ENCODE results near the gene CREG1. TPM values are rescaled to one million over a fixed set of nuclear protein-coding genes. Genes with fewer than 3 reads are reported as not detected.

Gene CREG1
- total and polyA plus RNA-seq, 10 donors, result 40.8 to 364 (median 184) TPM

- H3K4me1 ChIP-seq, result peaks cover 0 to 5% (median 0%) of the 10 kb centered on the region in 6 donors
Measured at GRCh38 chr1:167582722-167583121, 29.2 kb upstream of the CREG1 start.

GRCh38 chr1:167582064-167582463 is 28.5 kb upstream of the CREG1 start:
- Histone ChIP-seq H3K4me1 (no peaks in the 10 kb centered on the region), H3K27me3 (replicated peaks in 1 of 7) (no peaks in the 10 kb centered on the region), H3K27ac (no peak overlapping the region), H3K36me3 (no peaks in the 10 kb centered on the region), H3K9me3 (no peaks in the 10 kb centered on the region), H3K4me3 (no peak overlapping the region)
- DNase-seq, result no peak
- TF ChIP-seq POLR2AphosphoS5 (IDR thresholded peaks at IDR 0.05), result no peak
- 77 to 100% (median 85%) methylated on average over 1 of the region's 1 CpG for WGBS, 5 donors
- intact Hi-C loops (cut with DNase I; ENCODE audit: low total_unique reads), result no loop called here

More at GRCh38 chr1:167582722-167583121, 29.2 kb upstream of the CREG1 start:
- H3K27me3 ChIP-seq (replicated peaks in 1 of 7), result no peaks in the 10 kb centered on the region
- no peak for TF ChIP-seq POLR2A (IDR thresholded peaks at IDR 0.05)
- no peak for TF ChIP-seq POLR2AphosphoS5 (IDR thresholded peaks at IDR 0.05)
- no peak for TF ChIP-seq CTCF (IDR thresholded peaks at IDR 0.05 in 8 of 11, conservative IDR thresholded peaks at IDR 0.05 in 3 of 11)
- WGBS, 5 donors, result 93 to 100% (median 97%) methylated on average over 4 of the region's 4 CpGs
- H3K36me3 ChIP-seq, result no peaks in the 10 kb centered on the region
- H3K9me3 ChIP-seq, result no peaks in the 10 kb centered on the region
- H3K4me3 ChIP-seq, result no peak overlapping the region
- no peak overlapping the region for H3K27ac ChIP-seq
- no peak for DNase-seq
- intact Hi-C loops (cut with DNase I; ENCODE audit: low total_unique reads), result no loop called here

- Histone ChIP-seq H3K27ac (no peak overlapping the region), H3K27me3 (replicated peaks in 1 of 7) (no peaks in the 10 kb centered on the region), H3K4me1 (no peaks in the 10 kb centered on the region), H3K36me3 (no peaks in the 10 kb centered on the region), H3K9me3 (no peaks in the 10 kb centered on the region), H3K4me3 (no peak overlapping the region)
- no peak for TF ChIP-seq POLR2A (IDR thresholded peaks at IDR 0.05)
- no peak for TF ChIP-seq CTCF (IDR thresholded peaks at IDR 0.05 in 8 of 11, conservative IDR thresholded peaks at IDR 0.05 in 3 of 11)
- no peak for TF ChIP-seq POLR2AphosphoS5 (IDR thresholded peaks at IDR 0.05)
- intact Hi-C loops (cut with DNase I; ENCODE audit: low total_unique reads), result no loop called here
- 70 to 90% (median 76%) methylated on average over 4 of the region's 4 CpGs for WGBS, 5 donors
- DNase-seq, result no peak
Measured at GRCh38 chr1:167579986-167580385, 26.4 kb upstream of the CREG1 start.

GRCh38 chr1:167578939-167579521 is 25.5 kb upstream of the CREG1 start:
- TF ChIP-seq CTCF (IDR thresholded peaks at IDR 0.05 in 8 of 11, conservative IDR thresholded peaks at IDR 0.05 in 3 of 11) (no peak), POLR2A (IDR thresholded peaks at IDR 0.05) (no peak), POLR2AphosphoS5 (IDR thresholded peaks at IDR 0.05) (no peak)
- WGBS, 5 donors, result 81 to 98% (median 90%) methylated on average over 2 of the region's 2 CpGs
- H3K27me3 ChIP-seq (replicated peaks in 1 of 7), result peaks cover 0 to 1% (median 0%) of the 10 kb centered on the region in 7 donors
- no peak overlapping the region for H3K4me3 ChIP-seq
- no peaks in the 10 kb centered on the region for H3K9me3 ChIP-seq
- no peaks in the 10 kb centered on the region for H3K36me3 ChIP-seq
- no peaks in the 10 kb centered on the region for H3K4me1 ChIP-seq
- H3K27ac ChIP-seq, result no peak overlapping the region
- intact Hi-C loops (cut with DNase I; ENCODE audit: low total_unique reads), result no loop called here
- no peak for DNase-seq
